ENCODE measurements around the gene TARS1. TPM values are rescaled to one million over a fixed set of nuclear protein-coding genes. Genes with fewer than 3 reads are reported as not detected.
"Not testable (repeated sequence)": the region's sequence is repeated elsewhere in the genome, so short reads cannot be mapped to it uniquely, and the experiment has no call there.

The TARS1 gene
- total RNA-seq, 2 experiments from 2014 or later, result 155 to 190 TPM

GRCh38 chr5:33513462-33514185 is 72.9 kb downstream of the TARS1 start:
- POLR2A ChIA-PET, result no interaction called here
- no peaks in the 10 kb centered on the region for H3K9me3 Mint-ChIP-seq

GRCh38 chr5:33515366-33515765 is 74.6 kb downstream of the TARS1 start:
- H3K36me3 Mint-ChIP-seq (ENCODE audit: low read depth); H3K4me3 Mint-ChIP-seq; POLR2A ChIA-PET; H3K27ac Mint-ChIP-seq; H3K9me3 Mint-ChIP-seq; DNase-seq; H3K4me1 Mint-ChIP-seq; H3K27me3 Mint-ChIP-seq: not testable (repeated sequence)
- CTCF ChIA-PET, result interaction anchor here (1.1 kb wide), 1 partner anchor 10 kb away, joined by 3 read pairs; no protein-coding TSS in a partner anchor

More at GRCh38 chr5:33513462-33514185, 72.9 kb downstream of the TARS1 start:
- Mint-ChIP-seq H3K27me3 (no peaks in the 10 kb centered on the region), H3K4me1 (no peaks in the 10 kb centered on the region), H3K4me3 (no peak overlapping the region), H3K36me3 (ENCODE audit: low read depth) (no peaks in the 10 kb centered on the region), H3K27ac (no peak overlapping the region)
- CTCF ChIA-PET, result no interaction called here
- DNase-seq, result no peak

- no peak for DNase-seq
- H3K27me3 Mint-ChIP-seq, result no peaks in the 10 kb centered on the region
- no peak overlapping the region for H3K4me3 Mint-ChIP-seq
- H3K36me3 Mint-ChIP-seq (ENCODE audit: low read depth), result no peaks in the 10 kb centered on the region
- no peaks in the 10 kb centered on the region for H3K9me3 Mint-ChIP-seq
- H3K27ac Mint-ChIP-seq, result no peak overlapping the region
- no peaks in the 10 kb centered on the region for H3K4me1 Mint-ChIP-seq
- CTCF ChIA-PET, result no interaction called here
- POLR2A ChIA-PET, result no interaction called here
Measured at GRCh38 chr5:33516421-33516820, 75.7 kb downstream of the TARS1 start.

Measured in activated CD4-positive, alpha-beta T cell treated with anti-CD3 and anti-CD28 coated beads, Interleukin-2, amount 10 ng/mL, durations not matched to agents 7 days and 5 days (primary cell).